ENCODE measurements around the gene CCNI2.
A peak's percentile ranks its signal among the peaks of the same experiment; 100 is the strongest.

- TF ChIP-seq POLR2A (IDR thresholded peaks at IDR 0.05; ENCODE audit: low read depth, low read length): peak; percentile 81
- 0 out of 2 replicates have a peak, but pooled peaks have one; percentile 39 for TF ChIP-seq TAF1 (IDR thresholded peaks at IDR 0.05; ENCODE audit: borderline replicate concordance, low read depth, low read length)
Observed at GRCh38 chr5:132736853-132737833, 10.1 kb upstream of the CCNI2 start, which contains the start of gene KIF3A.

Data from GM12892 (cell line).